ENCODE results near the gene POU2AF2. TPM values are rescaled to one million over a fixed set of nuclear protein-coding genes. Genes with fewer than 3 reads are reported as not detected.
"Not testable (repeated sequence)": the region's sequence is repeated elsewhere in the genome, so short reads cannot be mapped to it uniquely, and the experiment has no call there.

POU2AF2 gene
- total and polyA plus RNA-seq, 3 experiments from 2014 or later, result not detected

GRCh38 chr11:111291764-111292163, 46.2 kb downstream of the POU2AF2 start:
- H3K4me3 ChIP-seq (ENCODE audit: low read length), result no peak overlapping the region

GRCh38 chr11:111292408-111292807, 46.9 kb downstream of the POU2AF2 start:
- H3K27ac Mint-ChIP-seq; H3K4me1 Mint-ChIP-seq; H3K27ac ChIP-seq (ENCODE audit: low read depth, low read length); H3K4me3 ChIP-seq (ENCODE audit: low read length); H3K36me3 ChIP-seq (ENCODE audit: insufficient read depth, low read length); H3K9me3 ChIP-seq (ENCODE audit: low read length); H3K4me1 ChIP-seq (ENCODE audit: insufficient read depth, low read length); H3K27me3 Mint-ChIP-seq; H3K36me3 Mint-ChIP-seq; H3K27me3 ChIP-seq (ENCODE audit: insufficient read depth, low read length, poor library complexity, severe bottlenecking); POLR2A ChIA-PET; H3K9me3 Mint-ChIP-seq; DNase-seq: not testable (repeated sequence)
- CTCF ChIA-PET, result interaction anchor here (1.5 kb wide), 1 partner anchor 10 kb away, joined by 4 read pairs; no protein-coding TSS in a partner anchor
- H3K4me3 Mint-ChIP-seq, result peak overlapping the region in 1 of 7 donors; percentile 5

More at GRCh38 chr11:111291764-111292163, 46.2 kb downstream of the POU2AF2 start:
- ChIA-PET POLR2A (no interaction called here), CTCF (interaction anchor here (1.5 kb wide), 1 partner anchor 9 kb away, joined by 4 read pairs; no protein-coding TSS in a partner anchor)
- no peaks in the 10 kb centered on the region for H3K36me3 Mint-ChIP-seq
- H3K27ac Mint-ChIP-seq, result no peak overlapping the region
- H3K27ac ChIP-seq (ENCODE audit: low read depth, low read length), result no peak overlapping the region
- H3K4me1 ChIP-seq (ENCODE audit: insufficient read depth, low read length), result no peaks in the 10 kb centered on the region
- H3K27me3 ChIP-seq (ENCODE audit: insufficient read depth, low read length, poor library complexity, severe bottlenecking), result no peaks in the 10 kb centered on the region
- H3K9me3 Mint-ChIP-seq, result no peaks in the 10 kb centered on the region
- H3K9me3 ChIP-seq (ENCODE audit: low read length), result no peaks in the 10 kb centered on the region
- no peak overlapping the region for H3K4me3 Mint-ChIP-seq
- H3K36me3 ChIP-seq (ENCODE audit: insufficient read depth, low read length), result no peaks in the 10 kb centered on the region
- no peak for DNase-seq
- H3K4me1 Mint-ChIP-seq, result no peaks in the 10 kb centered on the region
- peaks cover 4 to 6% of the 10 kb centered on the region in 2 donors for H3K27me3 Mint-ChIP-seq

- Histone ChIP-seq H3K27ac (ENCODE audit: low read depth, low read length) (no peak overlapping the region), H3K4me3 (ENCODE audit: low read length) (no peak overlapping the region), H3K36me3 (ENCODE audit: insufficient read depth, low read length) (no peaks in the 10 kb centered on the region), H3K27me3 (ENCODE audit: insufficient read depth, low read length, poor library complexity, severe bottlenecking) (peaks cover 3% of the 10 kb centered on the region), H3K9me3 (ENCODE audit: low read length) (no peaks in the 10 kb centered on the region), H3K4me1 (ENCODE audit: insufficient read depth, low read length) (no peaks in the 10 kb centered on the region)
- Mint-ChIP-seq H3K4me3 (no peak overlapping the region), H3K27me3 (peaks cover 23 to 25% of the 10 kb centered on the region in 2 donors), H3K4me1 (peaks cover 0 to 5% (median 0%) of the 10 kb centered on the region in 3 donors), H3K9me3 (no peaks in the 10 kb centered on the region), H3K36me3 (no peaks in the 10 kb centered on the region), H3K27ac (no peak overlapping the region)
- no peak for DNase-seq
- POLR2A ChIA-PET, result no interaction called here
- CTCF ChIA-PET, result no interaction called here
Measured at GRCh38 chr11:111296196-111296595, 50.7 kb downstream of the POU2AF2 start.

GRCh38 chr11:111297696-111298095, 52.2 kb downstream of the POU2AF2 start:
- Mint-ChIP-seq H3K4me1 (peaks cover 0 to 5% (median 0%) of the 10 kb centered on the region in 3 donors), H3K36me3 (no peaks in the 10 kb centered on the region), H3K4me3 (no peak overlapping the region), H3K9me3 (no peaks in the 10 kb centered on the region), H3K27ac (no peak overlapping the region), H3K27me3 (peaks cover 22 to 40% of the 10 kb centered on the region in 2 donors)
- no peaks in the 10 kb centered on the region for H3K36me3 ChIP-seq (ENCODE audit: insufficient read depth, low read length)
- H3K27ac ChIP-seq (ENCODE audit: low read depth, low read length), result no peak overlapping the region
- no peak overlapping the region for H3K4me3 ChIP-seq (ENCODE audit: low read length)
- no peak for DNase-seq
- CTCF ChIA-PET, result no interaction called here
- no peaks in the 10 kb centered on the region for H3K4me1 ChIP-seq (ENCODE audit: insufficient read depth, low read length)
- H3K9me3 ChIP-seq (ENCODE audit: low read length), result no peaks in the 10 kb centered on the region
- peaks cover 3% of the 10 kb centered on the region for H3K27me3 ChIP-seq (ENCODE audit: insufficient read depth, low read length, poor library complexity, severe bottlenecking)
- POLR2A ChIA-PET, result no interaction called here

- Histone ChIP-seq H3K36me3 (ENCODE audit: insufficient read depth, low read length) (no peaks in the 10 kb centered on the region), H3K27ac (ENCODE audit: low read depth, low read length) (no peak within 1 kb of the TSS), H3K27me3 (ENCODE audit: insufficient read depth, low read length, poor library complexity, severe bottlenecking) (peaks cover 3% of the 10 kb centered on the region), H3K9me3 (ENCODE audit: low read length) (no peaks in the 10 kb centered on the region), H3K4me1 (ENCODE audit: insufficient read depth, low read length) (no peaks in the 10 kb centered on the region), H3K4me3 (ENCODE audit: low read length) (no peak within 1 kb of the TSS)
- Mint-ChIP-seq H3K27me3 (peaks cover 22 to 47% of the 10 kb centered on the region in 2 donors), H3K27ac (peak within 1 kb of the TSS in 1 of 8 donors; percentile 29), H3K36me3 (no peaks in the 10 kb centered on the region), H3K9me3 (no peaks in the 10 kb centered on the region), H3K4me1 (peaks cover 0 to 5% (median 0%) of the 10 kb centered on the region in 3 donors), H3K4me3 (no peak within 1 kb of the TSS)
- DNase-seq, result no peak
- ChIA-PET CTCF (no interaction called here), POLR2A (no interaction called here)
Measured at GRCh38 chr11:111298413-111299100, 53.0 kb downstream of the POU2AF2 start, which contains the start of gene POU2AF3. POU2AF3 (plus strand) TSS chr11:111298546; CDS start chr11:111298582, 36 bp downstream.

- ChIA-PET POLR2A (no interaction called here), CTCF (no interaction called here)
- Mint-ChIP-seq H3K4me3 (no peak overlapping the region), H3K27ac (peak overlapping the region in 1 of 8 donors; percentile 29), H3K9me3 (no peaks in the 10 kb centered on the region), H3K27me3 (peaks cover 22 to 47% of the 10 kb centered on the region in 2 donors), H3K36me3 (no peaks in the 10 kb centered on the region), H3K4me1 (peaks cover 0 to 5% (median 0%) of the 10 kb centered on the region in 3 donors)
- Histone ChIP-seq H3K9me3 (ENCODE audit: low read length) (no peaks in the 10 kb centered on the region), H3K27ac (ENCODE audit: low read depth, low read length) (no peak overlapping the region), H3K4me1 (ENCODE audit: insufficient read depth, low read length) (no peaks in the 10 kb centered on the region), H3K27me3 (ENCODE audit: insufficient read depth, low read length, poor library complexity, severe bottlenecking) (peaks cover 3% of the 10 kb centered on the region), H3K4me3 (ENCODE audit: low read length) (no peak overlapping the region), H3K36me3 (ENCODE audit: insufficient read depth, low read length) (no peaks in the 10 kb centered on the region)
- DNase-seq, result no peak
Measured at GRCh38 chr11:111299101-111300026, 53.8 kb downstream of the POU2AF2 start.

- Histone ChIP-seq H3K27ac (ENCODE audit: low read depth, low read length) (no peak overlapping the region), H3K36me3 (ENCODE audit: insufficient read depth, low read length) (no peaks in the 10 kb centered on the region), H3K4me1 (ENCODE audit: insufficient read depth, low read length) (no peaks in the 10 kb centered on the region), H3K9me3 (ENCODE audit: low read length) (no peaks in the 10 kb centered on the region), H3K4me3 (ENCODE audit: low read length) (no peak overlapping the region), H3K27me3 (ENCODE audit: insufficient read depth, low read length, poor library complexity, severe bottlenecking) (peaks cover 3% of the 10 kb centered on the region)
- Mint-ChIP-seq H3K36me3 (no peaks in the 10 kb centered on the region), H3K4me1 (peaks cover 0 to 5% (median 0%) of the 10 kb centered on the region in 3 donors), H3K27ac (no peak overlapping the region), H3K27me3 (peaks cover 24 to 47% of the 10 kb centered on the region in 2 donors), H3K4me3 (no peak overlapping the region), H3K9me3 (no peaks in the 10 kb centered on the region)
- no peak for DNase-seq
- ChIA-PET CTCF (no interaction called here), POLR2A (no interaction called here)
Measured at GRCh38 chr11:111300569-111300968, 55.0 kb downstream of the POU2AF2 start.

Measured in CD8-positive, alpha-beta memory T cell (primary cell).